Central memory CD4-positive, alpha-beta T cell (primary cell): ENCODE data around the gene CDH23.

Experiments
- DNase-seq: peaks from one replicate; pipeline ENCODE4 v3.0.0; 2022

Gene CDH23

GRCh38 chr10:71423901-71424300 is 27.2 kb downstream of the CDH23 start:
- no peak for DNase-seq

GRCh38 chr10:71424496-71425194 is 27.9 kb downstream of the CDH23 start:
- DNase-seq: no peak

- no peak for DNase-seq
Observed at GRCh38 chr10:71426058-71426605, 29.4 kb downstream of the CDH23 start.

- no peak for DNase-seq
Observed at GRCh38 chr10:71427246-71427645, 30.5 kb downstream of the CDH23 start.

GRCh38 chr10:71429304-71429703 is 32.6 kb downstream of the CDH23 start:
- no peak for DNase-seq

GRCh38 chr10:71429929-71430328 is 33.2 kb downstream of the CDH23 start:
- no peak for DNase-seq

- DNase-seq: no peak
Observed at GRCh38 chr10:71431239-71432100, 34.8 kb downstream of the CDH23 start.

GRCh38 chr10:71432101-71432905 is 35.6 kb downstream of the CDH23 start:
- DNase-seq: no peak

- no peak for DNase-seq
Observed at GRCh38 chr10:71432956-71433767, 36.4 kb downstream of the CDH23 start.

GRCh38 chr10:71433768-71434744 is 37.3 kb downstream of the CDH23 start:
- DNase-seq: no peak

- DNase-seq: no peak
Observed at GRCh38 chr10:71434760-71435394, 38.2 kb downstream of the CDH23 start.

- DNase-seq: no peak
Observed at GRCh38 chr10:71435571-71436267, 39.0 kb downstream of the CDH23 start.

- DNase-seq: no peak
Observed at GRCh38 chr10:71436268-71437125, 39.8 kb downstream of the CDH23 start.

GRCh38 chr10:71437537-71438092 is 40.9 kb downstream of the CDH23 start:
- no peak for DNase-seq

- no peak for DNase-seq
Observed at GRCh38 chr10:71438761-71439160, 42.0 kb downstream of the CDH23 start.

- DNase-seq: no peak
Observed at GRCh38 chr10:71439670-71440425, 43.1 kb downstream of the CDH23 start.

GRCh38 chr10:71440506-71441035 is 43.9 kb downstream of the CDH23 start:
- DNase-seq: no peak
